HG02678 (cell line): ENCODE measurements around the gene PISD.
"Not testable (repeated sequence)": the region's sequence is repeated elsewhere in the genome, so short reads cannot be mapped to it uniquely, and the experiment has no call there.

Experiments
- ATAC-seq: cut with Tn5 transposase; IDR thresholded peaks from one replicate; pipeline ENCODE4 v1.9.1; 2021; ENCODE audit warnings: mild to moderate bottlenecking, moderate library complexity; ENCODE audit not compliant: unreplicated experiment

The PISD gene

GRCh38 chr22:31611061-31611760, 50.8 kb downstream of the PISD start:
- no peak for ATAC-seq

DNA sequence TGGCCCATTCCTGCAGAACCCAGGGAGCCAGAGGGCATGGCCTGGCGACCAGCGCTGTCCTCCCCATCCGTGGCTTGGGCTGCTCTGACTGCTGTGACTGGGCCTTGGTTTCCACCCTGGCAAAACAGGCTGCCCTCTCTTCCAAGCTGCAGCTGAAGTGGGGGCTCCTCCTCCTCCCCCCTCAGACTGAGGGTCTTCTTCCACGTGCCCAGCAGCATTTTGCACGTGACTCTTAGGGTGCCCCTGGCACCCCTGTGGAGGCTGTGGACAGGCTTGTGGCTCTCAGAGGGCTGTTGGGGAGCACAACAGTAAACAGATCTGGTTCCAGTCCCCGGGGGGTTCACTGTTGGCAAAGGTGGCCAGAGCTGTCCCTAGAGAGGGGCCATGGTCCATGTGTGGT, 51.4 kb downstream of the PISD start:
- ATAC-seq: no peak

DNA sequence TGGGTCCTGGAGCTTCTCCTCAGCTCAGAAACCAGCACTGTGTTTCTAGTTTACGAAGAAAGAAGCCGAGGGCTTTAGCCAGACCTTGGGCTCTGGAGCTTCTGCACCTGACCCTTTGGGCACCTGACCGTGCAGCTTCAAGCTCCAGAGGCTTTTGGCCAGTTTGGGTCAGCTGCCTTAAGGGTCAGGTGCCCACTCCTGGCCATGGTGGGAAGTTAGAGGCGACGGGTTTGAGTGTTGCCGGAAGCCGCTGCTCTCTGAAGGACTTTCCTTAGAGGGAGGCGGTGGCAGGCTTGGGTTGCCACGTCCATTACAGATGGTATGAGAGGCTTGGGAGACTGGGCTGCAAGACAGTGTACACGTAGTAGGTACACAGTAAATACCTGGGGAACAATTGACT, 52.3 kb downstream of the PISD start:
- no peak for ATAC-seq

- ATAC-seq: no peak
These were observed 54.3 kb downstream of the PISD start for GRCh38 chr22:31607696-31608095.

DNA sequence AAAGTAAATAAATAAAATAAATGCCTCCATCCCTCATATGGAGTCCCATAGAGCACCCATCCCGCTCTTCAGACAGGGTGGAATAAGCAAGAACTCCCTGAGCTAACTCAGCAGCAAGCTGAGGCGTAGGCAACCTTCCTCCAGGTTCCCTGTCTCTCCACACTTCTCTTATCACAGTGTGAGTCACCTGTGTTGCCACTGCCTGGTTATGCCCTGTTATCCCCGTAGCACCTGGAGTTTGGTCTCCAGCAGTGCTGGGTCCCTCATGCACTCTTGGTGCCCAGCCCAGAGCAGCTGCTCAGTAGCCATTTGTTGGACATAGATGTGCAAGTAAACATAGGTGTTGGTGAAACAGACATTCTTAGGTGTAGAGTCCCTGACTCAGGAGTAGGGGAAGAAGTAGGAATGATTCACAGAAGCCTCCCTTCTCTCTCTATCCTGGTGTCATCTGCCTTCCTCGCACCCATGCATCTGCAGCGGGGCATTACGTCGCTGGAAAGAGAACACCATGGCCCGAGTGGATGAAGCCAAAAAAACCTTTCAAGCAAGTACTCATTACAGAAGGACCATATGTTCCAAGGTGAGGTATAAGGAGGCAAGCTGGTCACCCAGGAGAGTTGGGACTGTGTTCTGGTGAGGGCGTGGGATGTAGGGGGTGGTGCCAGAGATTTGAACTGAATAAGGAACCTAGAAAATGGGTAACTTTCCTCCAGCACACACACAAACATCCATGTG, 56.0 kb downstream of the PISD start:
- no peak for ATAC-seq

DNA sequence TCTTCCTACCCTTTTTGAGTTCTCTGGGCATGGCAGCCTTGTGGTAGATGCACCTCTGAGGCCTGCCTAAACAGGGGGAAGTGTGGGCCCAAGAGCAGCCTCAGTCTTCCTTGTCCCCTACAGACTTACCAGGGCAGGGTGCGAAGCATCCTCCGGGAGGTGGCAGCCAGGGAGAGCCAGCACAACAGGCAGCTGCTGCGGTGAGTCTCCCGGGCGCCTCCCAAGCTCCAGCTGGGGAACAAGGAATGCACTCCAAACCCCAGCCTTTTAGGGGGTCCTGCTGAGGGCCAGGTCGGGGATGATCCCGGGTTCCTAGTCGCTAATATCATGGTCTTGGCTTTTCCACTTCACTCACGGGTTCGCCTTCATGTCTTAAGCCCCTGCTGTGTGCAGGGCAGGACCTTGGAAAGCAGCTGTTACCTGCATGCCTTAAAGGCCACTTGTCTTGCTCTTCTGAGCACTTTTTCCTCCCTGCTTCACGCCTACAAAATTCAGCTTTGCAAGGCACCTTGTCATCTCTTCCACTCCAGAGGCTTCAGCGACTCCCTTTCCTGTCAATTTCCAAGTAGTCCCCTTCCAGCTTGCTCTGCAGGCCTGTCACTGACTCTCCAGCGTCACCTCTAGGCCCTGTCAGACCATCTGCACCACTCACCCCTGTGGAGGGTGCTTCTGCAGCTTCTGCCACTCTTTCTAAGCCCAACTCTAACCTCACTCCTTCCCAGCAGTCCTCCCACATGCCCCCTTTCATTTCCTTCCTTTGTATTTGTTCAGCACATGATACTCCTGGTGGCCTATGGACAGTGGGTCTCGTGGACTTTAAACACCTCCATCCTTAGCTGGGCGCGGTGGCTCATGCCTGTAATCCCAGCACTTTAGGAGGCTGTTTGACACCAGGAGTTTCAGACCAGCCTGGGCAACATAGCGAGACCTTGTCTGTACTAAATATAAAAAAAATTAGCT, 57.0 kb downstream of the PISD start:
- ATAC-seq: no peak

DNA sequence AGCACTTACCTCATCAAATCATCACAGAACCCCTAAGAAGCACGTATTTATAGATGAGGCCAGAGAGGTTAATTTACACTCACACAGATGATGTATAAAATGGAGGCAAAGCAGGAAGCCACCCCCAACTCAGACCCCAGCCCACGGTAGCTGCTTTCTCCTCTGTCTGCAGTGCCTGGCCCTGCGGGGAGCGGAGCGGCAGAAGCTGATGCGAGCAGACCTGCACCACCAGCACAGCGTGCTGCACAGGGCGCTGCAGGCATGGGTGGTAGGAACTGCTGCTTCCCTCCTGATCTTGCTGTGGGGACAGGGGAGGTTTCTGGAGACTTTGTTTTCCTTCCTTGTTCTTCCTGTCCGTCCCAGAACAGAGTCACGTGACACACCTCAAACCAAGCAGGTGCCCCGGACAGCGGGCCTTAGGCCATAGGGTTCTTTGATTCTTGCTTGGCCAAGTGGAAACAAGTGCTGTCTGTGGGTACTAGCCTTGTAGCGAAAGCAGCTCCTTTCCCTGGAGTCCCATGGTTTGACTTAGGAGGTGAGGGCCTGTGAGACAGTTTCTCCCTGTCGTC, 57.8 kb downstream of the PISD start:
- no peak for ATAC-seq

- ATAC-seq: no peak
These were observed 58.4 kb downstream of the PISD start for GRCh38 chr22:31603574-31603973.

DNA sequence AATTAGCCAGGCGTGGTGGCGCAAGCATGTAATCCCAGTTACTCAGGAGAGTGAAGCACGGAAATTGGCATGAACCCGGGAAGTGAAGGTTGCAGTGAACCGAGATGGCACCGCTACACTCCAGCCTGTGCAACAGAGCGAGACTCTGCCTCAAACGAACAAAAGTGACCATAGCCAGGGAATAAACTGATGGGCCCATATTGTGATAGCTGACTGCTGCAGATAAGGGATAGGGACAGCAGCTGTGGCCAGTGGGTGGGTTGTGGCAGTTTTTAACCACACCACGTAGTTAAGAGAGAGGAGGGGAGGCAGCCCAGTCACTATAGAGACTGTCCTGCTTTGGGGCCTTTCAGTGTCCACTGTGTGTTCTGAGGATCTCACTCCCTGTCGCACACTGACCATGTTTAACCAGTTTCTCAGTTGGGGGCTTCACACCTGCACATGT, 58.9 kb downstream of the PISD start:
- no peak for ATAC-seq

DNA sequence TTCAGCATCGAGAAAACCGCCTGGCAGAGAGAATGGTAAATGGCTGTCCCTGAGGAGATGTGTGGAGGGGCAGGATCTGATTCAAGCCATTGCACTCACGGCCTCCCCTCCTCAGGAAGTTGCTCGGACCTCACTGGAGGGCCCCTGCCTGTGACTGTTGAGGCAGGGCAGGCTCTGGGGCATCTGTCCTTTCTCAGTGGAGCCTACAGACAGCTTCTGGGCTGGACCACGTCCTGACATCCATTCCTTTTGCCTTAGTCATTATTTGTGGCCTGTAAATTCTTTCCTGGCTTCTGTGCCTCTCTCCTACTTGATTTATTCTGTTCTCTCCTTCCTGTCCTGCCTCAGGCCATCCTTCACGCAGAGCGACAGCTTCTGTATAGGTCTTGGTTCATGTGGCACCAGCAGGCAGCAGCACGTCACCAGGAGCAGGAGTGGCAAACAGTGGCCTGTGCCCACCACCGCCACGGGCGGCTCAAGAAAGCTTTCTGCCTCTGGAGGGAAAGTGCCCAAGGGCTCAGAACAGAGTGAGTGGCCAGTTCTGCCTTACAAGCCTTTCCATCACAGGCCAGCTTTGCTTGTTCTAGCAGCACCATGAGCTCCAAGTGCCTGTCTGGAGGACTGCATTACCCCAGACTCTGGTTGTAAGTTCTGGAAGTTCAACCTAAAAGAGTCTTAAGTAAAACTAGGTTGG, 59.6 kb downstream of the PISD start:
- ATAC-seq: no peak

DNA sequence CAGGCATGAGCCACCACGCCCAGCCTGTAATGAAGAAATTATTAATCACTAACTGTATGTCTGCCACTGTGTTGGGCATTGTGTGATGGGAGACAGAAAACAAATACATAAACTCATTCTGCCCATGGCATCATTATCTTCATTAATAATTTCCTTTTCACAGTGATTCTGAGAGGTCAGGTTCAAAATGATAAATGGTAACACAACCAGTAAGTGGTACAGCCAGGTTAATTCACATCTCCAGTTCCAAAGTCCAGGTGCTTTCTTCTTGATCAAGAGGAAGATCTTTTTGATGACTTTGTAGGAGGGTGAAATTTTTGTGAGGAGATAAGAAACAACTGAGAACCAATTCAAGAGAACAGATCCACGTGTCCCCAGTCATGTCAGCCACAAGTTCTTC, 66.7 kb downstream of the PISD start:
- no peak for ATAC-seq

DNA sequence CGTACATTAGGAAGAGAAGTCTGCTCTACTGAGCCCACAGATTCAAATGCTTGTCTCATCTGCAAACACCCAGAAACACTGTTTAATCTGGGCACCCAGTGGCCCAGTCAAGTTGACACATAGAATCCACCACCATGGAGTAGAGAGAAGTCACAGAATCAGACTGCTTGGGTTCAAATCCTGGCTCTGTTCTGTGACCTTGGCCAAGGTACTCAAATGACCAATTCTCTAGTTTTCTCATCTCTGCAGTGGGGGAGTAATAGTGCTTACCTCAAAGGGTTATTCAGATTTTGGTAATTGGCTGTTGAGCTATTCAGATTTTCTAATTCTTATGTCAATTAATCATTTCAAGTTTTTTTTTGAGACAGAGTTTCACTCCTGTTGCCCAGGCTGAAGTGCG, 71.9 kb downstream of the PISD start:
- not testable (repeated sequence) for ATAC-seq

DNA sequence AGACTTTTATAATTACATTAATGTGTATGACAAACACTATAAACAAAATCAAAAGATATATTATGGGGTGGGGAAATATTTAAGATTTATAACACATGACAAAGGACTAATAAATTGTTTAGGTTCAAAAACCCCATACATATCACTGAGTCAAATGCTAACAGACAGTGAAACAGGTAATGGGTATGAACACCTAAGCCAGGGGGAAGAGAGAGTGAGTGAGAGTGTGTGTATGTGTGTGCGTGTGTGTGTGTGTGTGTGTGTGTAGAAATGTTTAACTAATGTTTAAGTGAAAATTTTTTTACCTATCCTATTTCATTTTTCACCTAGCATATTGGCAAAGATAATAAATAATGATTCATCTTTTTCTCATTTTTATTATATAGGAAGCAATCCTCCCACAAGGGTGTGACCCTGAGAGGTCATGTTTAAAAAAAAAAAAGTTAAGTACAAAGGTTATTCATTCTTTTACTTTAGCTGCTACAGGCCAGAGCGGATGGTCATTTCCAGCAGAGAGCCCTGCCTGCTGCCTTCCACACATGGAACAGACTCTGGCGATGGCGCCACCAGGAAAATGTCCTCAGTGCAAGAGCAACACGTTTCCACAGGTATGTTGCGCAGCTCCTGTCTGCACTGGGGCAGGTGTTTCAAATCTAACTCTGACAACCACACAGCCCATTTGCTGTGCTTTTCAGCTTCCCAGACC, 72.9 kb downstream of the PISD start:
- ATAC-seq: no peak

DNA sequence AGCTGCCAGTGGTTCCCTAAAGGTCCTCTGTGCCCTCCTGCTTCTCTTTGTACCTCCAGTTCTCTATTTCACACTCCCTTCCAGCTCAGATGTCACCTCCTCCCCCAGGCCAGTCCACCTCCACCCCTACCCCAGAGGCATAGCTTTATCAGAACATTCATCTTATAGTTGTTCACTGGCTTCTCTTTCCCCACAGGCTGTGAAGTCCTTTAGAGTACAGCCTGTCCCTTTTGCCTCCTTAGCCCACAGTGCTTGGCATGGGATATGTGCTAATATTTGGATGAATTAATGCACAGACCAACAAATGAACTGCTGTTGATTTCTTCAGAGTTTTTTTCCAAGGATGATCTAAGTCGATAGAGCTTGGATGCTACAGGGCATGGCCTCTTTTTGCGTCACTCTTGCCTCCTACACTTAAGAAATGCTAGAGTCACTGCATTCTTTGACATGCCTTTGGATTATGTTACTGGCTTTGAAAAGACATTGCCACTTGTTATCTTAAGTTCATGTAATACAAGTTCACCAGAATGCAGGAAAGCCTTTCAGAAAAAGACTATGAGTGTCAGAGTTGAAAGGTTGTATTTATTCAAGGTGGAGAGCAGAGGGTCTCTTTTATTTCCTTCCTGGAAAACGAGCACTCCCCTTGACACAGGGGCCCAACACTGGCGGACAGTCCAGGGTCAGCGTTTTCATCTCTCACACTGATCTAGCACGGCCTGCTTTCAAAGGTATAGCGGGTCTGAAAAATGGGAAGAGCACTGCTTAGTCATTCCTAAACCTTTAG, 75.7 kb downstream of the PISD start:
- ATAC-seq: no peak

DNA sequence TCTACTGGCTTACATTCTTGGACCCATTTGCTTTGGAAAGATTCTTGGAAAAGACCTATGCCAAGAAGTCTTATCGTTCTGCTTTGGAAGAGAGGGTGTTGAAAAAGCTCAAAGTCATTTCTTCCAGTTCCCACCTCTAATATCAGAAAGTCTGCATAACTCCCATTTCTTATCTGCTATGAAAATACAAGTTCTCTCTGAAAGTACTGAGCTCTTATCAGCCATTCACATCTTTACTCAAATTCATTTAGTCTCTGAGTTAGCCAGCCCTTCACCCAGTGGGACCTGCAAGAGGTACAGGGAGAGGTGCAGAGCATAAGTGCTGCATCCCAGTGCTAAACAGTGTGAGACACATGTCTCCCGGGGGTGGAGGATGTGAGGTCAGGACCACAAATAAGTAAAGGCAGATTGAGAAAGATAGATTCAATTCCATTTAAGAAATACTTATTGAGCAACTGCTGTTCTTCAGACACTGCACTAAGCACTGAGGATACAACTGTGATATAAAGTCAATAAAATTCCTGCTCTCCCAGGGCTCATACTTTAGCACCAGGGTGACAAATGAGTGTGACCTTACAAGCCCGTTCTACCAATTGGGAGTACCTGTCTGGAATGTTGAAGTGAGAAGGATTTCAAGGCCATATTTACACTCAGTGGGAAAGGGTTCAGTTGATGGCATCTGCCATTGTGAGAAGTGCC, 76.7 kb downstream of the PISD start:
- no peak for ATAC-seq

- no peak for ATAC-seq
These were observed 77.2 kb downstream of the PISD start for GRCh38 chr22:31584804-31585160.

DNA sequence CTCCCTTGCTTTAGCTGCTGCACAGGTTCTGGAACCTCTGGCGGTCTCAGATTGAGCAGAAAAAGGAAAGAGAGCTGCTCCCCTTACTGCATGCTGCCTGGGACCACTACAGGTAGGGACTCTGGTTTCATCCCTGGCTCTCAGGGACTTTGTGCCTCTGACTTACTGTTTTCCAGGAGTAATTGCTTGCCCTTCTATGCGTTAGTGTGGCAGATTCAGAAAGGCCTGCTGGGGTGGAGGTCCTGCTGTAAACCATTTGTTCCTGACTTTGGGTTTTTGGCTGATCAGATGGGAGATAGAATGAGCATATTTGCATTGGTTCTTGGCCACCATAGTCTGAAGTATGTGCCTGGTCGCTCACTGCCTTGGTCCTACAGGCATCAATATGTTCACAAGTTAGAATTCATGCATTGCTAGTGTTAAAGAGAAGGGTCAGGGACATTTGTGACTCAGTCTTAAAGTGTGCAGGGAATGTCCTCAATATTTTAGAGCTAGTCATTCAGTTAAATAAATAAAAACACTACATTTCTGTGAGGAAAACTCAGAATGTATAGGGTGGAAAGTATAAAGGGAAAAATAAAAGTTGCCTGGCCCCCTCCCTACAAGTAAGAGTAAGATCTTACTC, 78.0 kb downstream of the PISD start:
- no peak for ATAC-seq

- ATAC-seq: no peak
These were observed 82.2 kb downstream of the PISD start for GRCh38 chr22:31579835-31580242.
